HG02571 (cell line): ENCODE data around the gene PELI1.
A peak's percentile ranks its signal among the peaks of the same experiment; 100 is the strongest.

Experiments used
- ATAC-seq: cut with Tn5 transposase; IDR thresholded peaks from one replicate; pipeline ENCODE4 v1.9.1; 2021; ENCODE audit warnings: mild to moderate bottlenecking, moderate library complexity; ENCODE audit not compliant: unreplicated experiment

Gene PELI1

GRCh38 chr2:64162516-64162915 lies 18.3 kb upstream of the PELI1 start:
- ATAC-seq = no peak

GRCh38 chr2:64157792-64158191 lies 13.6 kb upstream of the PELI1 start:
- no peak for ATAC-seq

- no peak for ATAC-seq
Observed at GRCh38 chr2:64153811-64154210, 9.6 kb upstream of the PELI1 start.

- no peak for ATAC-seq
Observed at GRCh38 chr2:64151476-64151875, 7.3 kb upstream of the PELI1 start.

GRCh38 chr2:64145714-64146113 lies 1.5 kb upstream of the PELI1 start:
- ATAC-seq = no peak

- ATAC-seq = no peak
Observed at GRCh38 chr2:64145119-64145518, 899 bp upstream of the PELI1 start.

GRCh38 chr2:64143169-64144056 lies 807 bp downstream of the PELI1 start:
- peak; percentile 5 for ATAC-seq

GRCh38 chr2:64142741-64143168 lies 1.5 kb downstream of the PELI1 start:
- no peak for ATAC-seq

GRCh38 chr2:64141674-64142405 lies 2.4 kb downstream of the PELI1 start:
- ATAC-seq = no peak

- no peak for ATAC-seq
Observed at GRCh38 chr2:64140665-64141200, 3.5 kb downstream of the PELI1 start.

GRCh38 chr2:64139956-64140355 lies 4.3 kb downstream of the PELI1 start:
- ATAC-seq = no peak

- no peak for ATAC-seq
Observed at GRCh38 chr2:64137996-64138395, 6.2 kb downstream of the PELI1 start.

GRCh38 chr2:64137567-64137966 lies 6.7 kb downstream of the PELI1 start:
- ATAC-seq = no peak

- ATAC-seq = no peak
Observed at GRCh38 chr2:64135421-64135820, 8.8 kb downstream of the PELI1 start.

- ATAC-seq = no peak
Observed at GRCh38 chr2:64134813-64135212, 9.4 kb downstream of the PELI1 start.

- no peak for ATAC-seq
Observed at GRCh38 chr2:64133828-64134227, 10.4 kb downstream of the PELI1 start.

- ATAC-seq = no peak
Observed at GRCh38 chr2:64133354-64133753, 10.9 kb downstream of the PELI1 start.

- no peak for ATAC-seq
Observed at GRCh38 chr2:64130333-64130732, 13.9 kb downstream of the PELI1 start.

- no peak for ATAC-seq
Observed at GRCh38 chr2:64128943-64129391, 15.3 kb downstream of the PELI1 start.

- no peak for ATAC-seq
Observed at GRCh38 chr2:64128406-64128805, 15.8 kb downstream of the PELI1 start.

GRCh38 chr2:64127119-64127518 lies 17.1 kb downstream of the PELI1 start:
- ATAC-seq = no peak

GRCh38 chr2:64126601-64127000 lies 17.6 kb downstream of the PELI1 start:
- no peak for ATAC-seq
